ENCODE measurements around the gene COX4I2. TPM values are rescaled to one million over a fixed set of nuclear protein-coding genes. Genes with fewer than 3 reads are reported as not detected.

Gene COX4I2
- total and polyA plus RNA-seq, 2 of the 8 experiments (the other 6 are each of a cell fraction or from before 2014, with no cell fraction given) = 0.26 TPM; not detected in 1

GRCh38 chr20:31615416-31615815, 22.3 kb upstream of the COX4I2 start (continued):
- TF ChIP-seq MAX (IDR thresholded peaks at IDR 0.05) = no peak

Measured in H1 (cell line).